Activated CD4-positive, alpha-beta T cell treated with anti-CD3 and anti-CD28 coated beads, Interleukin-2, amount 50 U/mL, for 24 hours (primary cell): ENCODE measurements around the gene RGS7.
"Not testable (repeated sequence)": the region's sequence is repeated elsewhere in the genome, so short reads cannot be mapped to it uniquely, and the experiment has no call there.

Source experiments
- DNase-seq, 2 donors: peaks; one replicate each; pipeline ENCODE4 v3.0.0-alpha.2; 2020; ENCODE audit warnings: low read depth in 1 of 2, low spot score in 1 of 2

The RGS7 gene

GRCh38 chr1:241332037-241332409, 25.0 kb downstream of the RGS7 start:
- DNase-seq: no peak

- DNase-seq: no peak
Measured at GRCh38 chr1:241331328-241332036, 25.5 kb downstream of the RGS7 start.

GRCh38 chr1:241330619-241331327, 26.2 kb downstream of the RGS7 start:
- no peak for DNase-seq

- no peak for DNase-seq
Measured at GRCh38 chr1:241325456-241325855, 31.5 kb downstream of the RGS7 start.

GRCh38 chr1:241323514-241324195, 33.4 kb downstream of the RGS7 start:
- no peak for DNase-seq

- no peak for DNase-seq
Measured at GRCh38 chr1:241317676-241318075, 39.3 kb downstream of the RGS7 start.

- DNase-seq: no peak
Measured at GRCh38 chr1:241316372-241316771, 40.6 kb downstream of the RGS7 start.

GRCh38 chr1:241311056-241311746, 45.8 kb downstream of the RGS7 start:
- DNase-seq: no peak

GRCh38 chr1:241310451-241310850, 46.6 kb downstream of the RGS7 start:
- no peak for DNase-seq

GRCh38 chr1:241309651-241310050, 47.4 kb downstream of the RGS7 start:
- no peak for DNase-seq

- DNase-seq: no peak
Measured at GRCh38 chr1:241308471-241308870, 48.5 kb downstream of the RGS7 start.

GRCh38 chr1:241308011-241308410, 49.0 kb downstream of the RGS7 start:
- no peak for DNase-seq

- DNase-seq: no peak
Measured at GRCh38 chr1:241306125-241306790, 50.7 kb downstream of the RGS7 start.

- not testable (repeated sequence) for DNase-seq
Measured at GRCh38 chr1:241302024-241302423, 55.0 kb downstream of the RGS7 start.

GRCh38 chr1:241299347-241299746, 57.7 kb downstream of the RGS7 start:
- no peak for DNase-seq

- DNase-seq: no peak
Measured at GRCh38 chr1:241292973-241293372, 64.0 kb downstream of the RGS7 start.

- not testable (repeated sequence) for DNase-seq
Measured at GRCh38 chr1:241291548-241291947, 65.5 kb downstream of the RGS7 start.

GRCh38 chr1:241286486-241286885, 70.5 kb downstream of the RGS7 start:
- DNase-seq: no peak

GRCh38 chr1:241276391-241276790, 80.6 kb downstream of the RGS7 start:
- no peak for DNase-seq

GRCh38 chr1:241275981-241276380, 81.0 kb downstream of the RGS7 start:
- DNase-seq: no peak

- no peak for DNase-seq
Measured at GRCh38 chr1:241275226-241275625, 81.8 kb downstream of the RGS7 start.
